GM23338 (cell line): ENCODE data around the gene TRIO. TPM values are rescaled to one million over a fixed set of nuclear protein-coding genes. Genes with fewer than 3 reads are reported as not detected.

Experiments used
- ATAC-seq: fragments of 200-7000 bp; cut with Tn5 transposase; 3 replicates; pipeline ENCODE4 v1.9.1; 2020
- DNase-seq: peaks from one replicate; pipeline ENCODE4 v3.0.0-alpha.2; 2015; ENCODE audit warnings: low spot score
- H2AFZ ChIP-seq: fragments of 200-600 bp; sonication (generic); 2 replicates; pipeline ENCODE4 v1.8.0; 2016; ENCODE audit warnings: antibody characterized with exemption, mild to moderate bottlenecking, moderate library complexity
- H3F3A ChIP-seq: fragments of 200-600 bp; sonication (generic); replicated peaks from 2 replicates; pipeline ENCODE4 v1.8.0; 2017; ENCODE audit warnings: antibody characterized with exemption, mixed run types, low read depth
- H3K27ac ChIP-seq: fragments of 200-600 bp; sonication (generic); 2 replicates; pipeline ENCODE4 v1.6.1; 2016; ENCODE audit warnings: low read depth
- H3K27me3 ChIP-seq: fragments of 200-600 bp; sonication (generic); 2 replicates; pipeline ENCODE4 v1.8.0; 2016; ENCODE audit warnings: mild to moderate bottlenecking, mixed run types, moderate library complexity; ENCODE audit not compliant: insufficient read depth
- H3K36me3 ChIP-seq: fragments of 200-600 bp; sonication (generic); 2 replicates; pipeline ENCODE4 v1.8.0; 2016; ENCODE audit warnings: mild to moderate bottlenecking; ENCODE audit not compliant: insufficient read depth
- H3K4me1 ChIP-seq: fragments of 200-600 bp; sonication (generic); 2 replicates; pipeline ENCODE4 v1.8.0; 2016; ENCODE audit warnings: mild to moderate bottlenecking, moderate library complexity; ENCODE audit not compliant: insufficient read depth
- H3K4me2 ChIP-seq: fragments of 200-600 bp; sonication (generic); 2 replicates; pipeline ENCODE4 v1.7.1; 2017; ENCODE audit warnings: mixed run types
- H3K4me3 ChIP-seq: fragments of 200-600 bp; sonication (generic); 2 replicates; pipeline ENCODE4 v1.6.1; 2016; ENCODE audit warnings: mixed run types
- H3K79me2 ChIP-seq: fragments of 200-600 bp; sonication (generic); replicated peaks from 2 replicates; pipeline ENCODE4 v1.8.0; 2017; ENCODE audit warnings: mild to moderate bottlenecking; ENCODE audit not compliant: insufficient read depth
- H3K9me2 ChIP-seq: fragments of 200-600 bp; sonication (generic); 2 replicates; pipeline ENCODE4 v1.8.0; 2017; ENCODE audit not compliant: insufficient read depth
- H4K20me1 ChIP-seq: fragments of 200-600 bp; sonication (generic); replicated peaks from 2 replicates; pipeline ENCODE4 v1.8.0; 2017; ENCODE audit warnings: mild to moderate bottlenecking; ENCODE audit not compliant: insufficient read depth
- H3K27ac Mint-ChIP-seq: 2 replicates; pipeline ENCODE4 v1.8.0; 2020; ENCODE audit warnings: inconsistent platforms, mild to moderate bottlenecking, moderate library complexity, mixed read lengths
- H3K27me3 Mint-ChIP-seq: 3 replicates; pipeline ENCODE4 v1.8.0; 2022; ENCODE audit warnings: low read depth, mild to moderate bottlenecking, moderate library complexity, mixed read lengths, inconsistent platforms; ENCODE audit not compliant: insufficient read depth, poor library complexity
- H3K36me3 Mint-ChIP-seq: 3 replicates; pipeline ENCODE4 v1.8.0; 2021; ENCODE audit warnings: low read depth, mild to moderate bottlenecking, inconsistent platforms, moderate library complexity, mixed read lengths
- H3K4me1 Mint-ChIP-seq: 3 replicates; pipeline ENCODE4 v1.8.0; 2020; ENCODE audit warnings: mild to moderate bottlenecking, inconsistent platforms, mixed read lengths
- H3K4me3 Mint-ChIP-seq: 3 replicates; pipeline ENCODE4 v1.8.0; 2021; ENCODE audit warnings: moderate library complexity, mild to moderate bottlenecking, inconsistent platforms, mixed read lengths
- H3K9me3 Mint-ChIP-seq: 3 replicates; pipeline ENCODE4 v1.8.0; 2020; ENCODE audit warnings: moderate library complexity, mild to moderate bottlenecking, inconsistent platforms, mixed read lengths
- ETS1 ChIP-seq: IDR thresholded peaks from 2 replicates; pipeline ENCODE4 v1.6.1; 2016; ENCODE audit warnings: antibody characterized with exemption
- JUNB ChIP-seq: IDR thresholded peaks from one replicate; pipeline ENCODE4 v1.6.1; 2016; ENCODE audit warnings: antibody characterized with exemption; ENCODE audit not compliant: unreplicated experiment
- POLR2AphosphoS5 ChIP-seq: IDR thresholded peaks from 2 replicates; pipeline ENCODE4 v1.6.1; 2016; ENCODE audit warnings: antibody characterized with exemption, low read depth
- STAT1 ChIP-seq: IDR thresholded peaks from one replicate; pipeline ENCODE4 v1.6.1; 2016; ENCODE audit warnings: antibody characterized with exemption; ENCODE audit not compliant: unreplicated experiment
- ZNF462 ChIP-seq: fragments of 250-450 bp; sonication (Bioruptor Pico); IDR thresholded peaks from 2 replicates; pipeline ENCODE4 v1.5.0; 2020; ENCODE audit warnings: mild to moderate bottlenecking, moderate library complexity
- polyA plus RNA-seq: library from polyadenylated mRNA; unstranded; fragments of >200 nt; fragmentation: Nextera tagmentation; extraction: Ambion mirVana; gene quantifications from 2 replicates; pipeline ENCODE4 v1.2.1, GENCODE V29; 2016
- total RNA-seq: library from RNA; depleted of rRNA; stranded (reverse); fragments of >200 nt; shearing (Covaris generic); gene quantifications from 2 replicates; pipeline ENCODE4 v1.2.3, GENCODE V29; 2014

The TRIO gene
- total and polyA plus RNA-seq, 2 experiments from 2014 or later: 13.8 to 113 TPM

GRCh38 chr5:14351086-14351661 is 208.0 kb downstream of the TRIO start (continued):
- TF ChIP-seq ZNF462 (CRISPR knock-in tag): no peak
- no peak for TF ChIP-seq STAT1
- TF ChIP-seq POLR2AphosphoS5: no peak
- no peak for TF ChIP-seq JUNB

DNA sequence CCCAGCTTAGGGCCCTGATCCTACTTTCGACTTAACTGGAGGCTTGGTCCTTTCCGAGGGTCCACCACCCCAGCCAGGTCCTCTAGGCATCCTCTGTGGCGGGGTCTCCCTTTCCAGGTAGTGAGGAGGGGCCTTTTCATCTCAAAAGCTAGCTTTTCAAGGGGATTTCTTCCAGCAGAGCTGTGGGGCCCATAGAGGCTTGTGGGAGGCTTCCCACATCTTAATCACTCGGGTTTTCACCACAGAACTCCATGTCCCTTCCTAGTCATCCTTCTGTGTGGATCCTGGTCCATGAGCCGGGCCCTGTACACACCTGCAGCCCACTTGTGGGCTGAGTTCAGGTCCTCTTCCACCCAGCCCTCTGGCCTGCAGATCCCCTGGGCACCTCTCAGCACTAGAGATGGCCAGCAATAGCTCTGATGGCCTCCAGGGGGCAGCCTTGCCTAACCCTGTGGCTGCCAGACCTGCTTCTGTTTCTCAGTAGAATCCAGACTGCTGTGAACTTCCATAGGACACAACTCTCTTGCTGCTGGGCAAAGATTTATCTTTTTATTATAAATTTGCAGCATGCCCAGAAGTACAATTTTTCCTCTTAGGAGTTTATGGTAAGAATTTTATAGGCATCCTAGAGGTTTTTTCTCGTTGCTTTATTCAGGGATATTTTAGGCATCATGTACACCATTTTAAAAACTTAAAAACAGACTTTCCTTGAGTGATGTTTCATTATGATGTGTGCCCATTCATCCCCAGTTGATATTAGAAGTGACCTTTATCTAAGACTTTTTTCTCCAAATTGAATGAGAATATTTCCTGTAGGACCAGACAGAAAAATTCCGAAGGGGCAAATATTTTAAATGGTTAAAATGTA is 208.9 kb downstream of the TRIO start:
- Mint-ChIP-seq H3K4me3 (no peak overlapping the region), H3K27ac (no peak overlapping the region), H3K4me1 (peaks cover 33% of the 10 kb centered on the region), H3K27me3 (peaks cover 1% of the 10 kb centered on the region), H3K36me3 (peaks cover 11% of the 10 kb centered on the region; the same call in 2 of the 3 replicates), H3K9me3 (no peaks in the 10 kb centered on the region)
- peak overlapping the region; percentile 48; the same call in 1 of the 2 replicates for H3K27ac ChIP-seq
- no peaks in the 10 kb centered on the region; the same call in 1 of the 2 replicates for H4K20me1 ChIP-seq
- no peaks in the 10 kb centered on the region for H3K27me3 ChIP-seq
- no peak overlapping the region for H2AFZ ChIP-seq
- ATAC-seq: peak; percentile 94
- peaks cover 22% of the 10 kb centered on the region for H3K79me2 ChIP-seq
- H3K4me1 ChIP-seq: peaks cover 9% of the 10 kb centered on the region; the same call in 1 of the 2 replicates
- no peak overlapping the region for H3K4me2 ChIP-seq
- no peak overlapping the region for H3K4me3 ChIP-seq
- peaks cover 10% of the 10 kb centered on the region; the same call in 1 of the 2 replicates for H3F3A ChIP-seq
- DNase-seq: peak; percentile 82
- H3K9me2 ChIP-seq: no peaks in the 10 kb centered on the region
- H3K36me3 ChIP-seq: no peaks in the 10 kb centered on the region
- no peak for TF ChIP-seq ETS1
- TF ChIP-seq ZNF462 (CRISPR knock-in tag): no peak
